Measurements from ENCODE around the gene CBL.
A peak's percentile ranks its signal among the peaks of the same experiment; 100 is the strongest.
"Not testable (repeated sequence)": the region's sequence is repeated elsewhere in the genome, so short reads cannot be mapped to it uniquely, and the experiment has no call there.

CBL gene

GRCh38 chr11:119205574-119206510 lies at the start of gene CBL:
TSS of gene CBL (plus strand) at chr11:119206339. CDS start at chr11:119206418, 79 bp downstream.
- peak; percentile 54 for DNase-seq (ENCODE audit: low read depth)

- DNase-seq (ENCODE audit: low read depth): no peak
Measured at GRCh38 chr11:119156496-119156895, 49.6 kb upstream of the CBL start.

- DNase-seq (ENCODE audit: low read depth): no peak
Measured at GRCh38 chr11:119157063-119157462, 49.1 kb upstream of the CBL start.

GRCh38 chr11:119158467-119158866 lies 47.7 kb upstream of the CBL start:
- DNase-seq (ENCODE audit: low read depth): no peak

GRCh38 chr11:119160151-119160550 lies 46.0 kb upstream of the CBL start:
- DNase-seq (ENCODE audit: low read depth): no peak

GRCh38 chr11:119161871-119162270 lies 44.3 kb upstream of the CBL start:
- DNase-seq (ENCODE audit: low read depth): no peak

- DNase-seq (ENCODE audit: low read depth): no peak
Measured at GRCh38 chr11:119166368-119167076, 39.6 kb upstream of the CBL start.

GRCh38 chr11:119167077-119167458 lies 39.1 kb upstream of the CBL start:
- not testable (repeated sequence) for DNase-seq (ENCODE audit: low read depth)

GRCh38 chr11:119167933-119168332 lies 38.2 kb upstream of the CBL start:
- DNase-seq (ENCODE audit: low read depth): no peak

GRCh38 chr11:119168471-119169281 lies 37.5 kb upstream of the CBL start, which contains the start of gene NLRX1:
TSS of gene NLRX1 (plus strand) at chr11:119168725. CDS start at chr11:119171404, 2,679 bp downstream.
- DNase-seq (ENCODE audit: low read depth): peak; percentile 35

- DNase-seq (ENCODE audit: low read depth): no peak
Measured at GRCh38 chr11:119169282-119169719, 36.8 kb upstream of the CBL start.

- DNase-seq (ENCODE audit: low read depth): no peak
Measured at GRCh38 chr11:119172513-119172912, 33.6 kb upstream of the CBL start.

- DNase-seq (ENCODE audit: low read depth): no peak
Measured at GRCh38 chr11:119173453-119173852, 32.7 kb upstream of the CBL start.

- DNase-seq (ENCODE audit: low read depth): no peak
Measured at GRCh38 chr11:119175493-119176077, 30.6 kb upstream of the CBL start.

GRCh38 chr11:119178166-119178680 lies 27.9 kb upstream of the CBL start:
- no peak for DNase-seq (ENCODE audit: low read depth)

GRCh38 chr11:119179342-119179741 lies 26.8 kb upstream of the CBL start:
- DNase-seq (ENCODE audit: low read depth): no peak

- DNase-seq (ENCODE audit: low read depth): no peak
Measured at GRCh38 chr11:119179983-119180382, 26.2 kb upstream of the CBL start.

- no peak for DNase-seq (ENCODE audit: low read depth)
Measured at GRCh38 chr11:119180729-119181676, 25.1 kb upstream of the CBL start.

GRCh38 chr11:119181677-119182412 lies 24.3 kb upstream of the CBL start:
- DNase-seq (ENCODE audit: low read depth): no peak

- DNase-seq (ENCODE audit: low read depth): not testable (repeated sequence)
Measured at GRCh38 chr11:119184399-119184798, 21.7 kb upstream of the CBL start.

All from HS-27A (cell line).